HepG2 (cell line): ENCODE data around the gene COMMD1. TPM values are rescaled to one million over a fixed set of nuclear protein-coding genes. Genes with fewer than 3 reads are reported as not detected.

ENCODE experiments used
- ATAC-seq: fragments of 200-7000 bp; cut with Tn5 transposase; 3 replicates; pipeline ENCODE4 v1.9.1; 2020; ENCODE audit warnings: mild to moderate bottlenecking, moderate library complexity
- BruUV-seq: library from RNA; stranded (reverse); fragments of 400-500 nt; replicated peaks from 2 replicates; lab custom pipeline; 2021; lab: Mats Ljungman, UMichigan
- CTCF ChIA-PET: fragments of 300-600 bp; formaldehyde crosslinking; extraction: SDS; loops from one replicate; lab custom pipeline; 2021; ENCODE audit warnings: low total read pairs, inconsistent platforms, low intra/inter-chr PET ratio; lab: Yijun Ruan, JAX
- POLR2A ChIA-PET: fragments of 350-600 bp; sonication (Branson Sonifier 250); formaldehyde crosslinking; loops from one replicate; lab custom pipeline; 2020; ENCODE audit warnings: antibody characterized with exemption, inconsistent platforms; lab: Yijun Ruan, JAX
- DNase-seq: peaks from one replicate; pipeline ENCODE4 v3.0.0-alpha.2; 2015; ENCODE audit warnings: low spot score
- FAIRE-seq: peaks from 3 replicates; lab custom pipeline; 2011; peaks lifted over from hg19 to GRCh38; lab: Jason Lieb, UNC
- H2AFZ ChIP-seq: one replicate; pipeline ENCODE4 v1.6.1; 2011; ENCODE audit warnings: low read length, inconsistent platforms
- H3K27ac ChIP-seq: fragments of 300-600 bp; 3 replicates; pipeline ENCODE4 v1.8.0; 2011; ENCODE audit warnings: mixed run types, mild to moderate bottlenecking, mixed read lengths, low read length, inconsistent platforms; ENCODE audit not compliant: insufficient read depth; ENCODE audit errors: extremely low read length
- H3K27me3 ChIP-seq, 2 experiments: fragments of 200-600 bp in 1 of 2; 2 replicates in 1 of 2; 3 replicates in 1 of 2; pipeline versions ENCODE4 v1.6.0 to v1.8.0; 2011; ENCODE audit warnings: low read length in 2 of 2, mild to moderate bottlenecking in 2 of 2, moderate library complexity in 2 of 2, inconsistent platforms in 1 of 2; ENCODE audit not compliant: insufficient read depth in 2 of 2, control insufficient read depth in 1 of 2
- H3K36me3 ChIP-seq, 2 experiments: fragments of 200-600 bp in 1 of 2; replicated peaks in 1 of 2; 2 replicates in 1 of 2; 3 replicates in 1 of 2; pipeline versions ENCODE4 v1.5.1 to v1.8.0; 2011; ENCODE audit warnings: low read length in 2 of 2, inconsistent platforms in 1 of 2; ENCODE audit not compliant: insufficient read depth in 2 of 2, control insufficient read depth in 1 of 2
- H3K4me1 ChIP-seq: 2 replicates; pipeline ENCODE4 v1.5.1; 2012; ENCODE audit warnings: low read length, inconsistent platforms; ENCODE audit not compliant: insufficient read depth
- H3K4me2 ChIP-seq: 2 replicates; pipeline ENCODE4 v1.6.0; 2011; ENCODE audit warnings: low read depth, low read length, inconsistent platforms
- H3K4me3 ChIP-seq, 3 experiments: fragments of 200-600 bp in 1 of 3; sonication (generic), shearing (Covaris generic) in 1 of 3; replicated peaks in 1 of 3; 2 replicates each; pipeline ENCODE4 v1.5.1; 2011 to 2016; ENCODE audit warnings: low read length in 3 of 3, inconsistent platforms in 2 of 3, low read depth in 2 of 3, mild to moderate bottlenecking in 2 of 3, control low read depth in 1 of 3, mixed read lengths in 1 of 3; ENCODE audit not compliant: insufficient read depth in 1 of 3
- H3K79me2 ChIP-seq: one replicate; pipeline ENCODE4 v1.6.1; 2011; ENCODE audit warnings: low read length, inconsistent platforms; ENCODE audit not compliant: insufficient read depth
- H3K9ac ChIP-seq: 2 replicates; pipeline ENCODE4 v1.6.0; 2011; ENCODE audit warnings: mild to moderate bottlenecking, low read depth, low read length, inconsistent platforms; ENCODE audit not compliant: insufficient read depth
- H3K9me3 ChIP-seq: 2 replicates; pipeline ENCODE4 v1.5.1; 2012; ENCODE audit warnings: mild to moderate bottlenecking, low read length
- H4K20me1 ChIP-seq: 2 replicates; pipeline ENCODE4 v1.6.0; 2011; ENCODE audit warnings: inconsistent platforms, mild to moderate bottlenecking, low read length, moderate library complexity; ENCODE audit not compliant: insufficient read depth
- AGO1 ChIP-seq: fragments of 200-400 bp; formaldehyde crosslinking; IDR thresholded peaks from 2 replicates; pipeline ENCODE4 v1.6.1; 2017; ENCODE audit warnings: mild to moderate bottlenecking, low read depth, low read length, moderate library complexity; ENCODE audit not compliant: poor library complexity, severe bottlenecking
- DMAP1 ChIP-seq: IDR thresholded peaks from 2 replicates; pipeline ENCODE4 v1.6.1; 2016
- JARID2 ChIP-seq: sonication (generic); formaldehyde crosslinking; IDR thresholded peaks from 2 replicates; pipeline ENCODE4 v1.8.1; 2023; ENCODE audit warnings: missing genetic modification reagents, inconsistent platforms; ENCODE audit not compliant: insufficient replicate concordance
- MEF2D ChIP-seq: sonication (generic); formaldehyde crosslinking; IDR thresholded peaks from 2 replicates; pipeline ENCODE4 v1.5.1; 2020; ENCODE audit warnings: mild to moderate bottlenecking, missing genetic modification reagents
- MLLT10 ChIP-seq: sonication (generic); formaldehyde crosslinking; IDR thresholded peaks from 2 replicates; pipeline ENCODE4 v1.4.0; 2020; ENCODE audit warnings: missing genetic modification reagents
- RXRA ChIP-seq: sonication (generic); formaldehyde crosslinking; IDR thresholded peaks from 2 replicates; pipeline ENCODE4 v1.5.1; 2020; ENCODE audit warnings: missing genetic modification reagents
- ZBTB7B ChIP-seq: sonication (generic); formaldehyde crosslinking; IDR thresholded peaks from 2 replicates; pipeline ENCODE4 v1.4.0; 2020; ENCODE audit warnings: missing genetic modification reagents
- ZNF234 ChIP-seq: sonication (generic); formaldehyde crosslinking; conservative IDR thresholded peaks from 2 replicates; pipeline ENCODE4 v1.5.1; 2020; ENCODE audit warnings: mild to moderate bottlenecking, missing genetic modification reagents
- ZNF496 ChIP-seq: sonication (generic); formaldehyde crosslinking; IDR thresholded peaks from 2 replicates; pipeline ENCODE4 v1.8.1; 2023; ENCODE audit warnings: mild to moderate bottlenecking, moderate library complexity, missing genetic modification reagents; ENCODE audit not compliant: insufficient replicate concordance
- ZNF549 ChIP-seq: sonication (generic); formaldehyde crosslinking; IDR thresholded peaks from 2 replicates; pipeline ENCODE4 v1.5.0; 2020; ENCODE audit warnings: missing genetic modification reagents
- WGBS: methylation state at CpG from one replicate; pipeline ENCODE4 v1.1.6; 2017; ENCODE audit warnings: low lambda C conversion rate; 5-methylcytosine and 5-hydroxymethylcytosine counted together
- in situ Hi-C: cut with HindIII; loops from 2 replicates; pipeline ENCODE4 v1.10.0; 2017; ENCODE audit warnings: low pct_unique_long_range_greater_than_20kb; ENCODE audit not compliant: extremely low pct_ligation_motif_present
- intact Hi-C: fragments of 100-400 bp; cut with micrococcal nuclease; formaldehyde crosslinking; loops from one replicate; pipeline ENCODE4 v1.10.0; 2022; ENCODE audit not compliant: unreplicated experiment
- polyA plus RNA-seq, 8 experiments: library from polyadenylated mRNA; depleted of rRNA in 3 of 8; stranded (reverse) in 7 of 8; unstranded in 1 of 8; fragments of >200 nt; fragmentation: Illumina TruSeq in 4 of 8; extraction: Trizol in 4 of 8; gene quantifications; 2 replicates each; pipeline versions ENCODE4 v1.2.1 to v1.2.3, GENCODE V29; 2011 to 2016; ENCODE audit warnings: low read depth in 4 of 8, missing spikeins in 1 of 8, mixed read lengths in 1 of 8; ENCODE audit not compliant: insufficient read depth in 1 of 8
- total RNA-seq, 5 experiments: library from RNA; depleted of rRNA; stranded (reverse); fragments of >200 nt; fragmentation: Illumina TruSeq; extraction: Trizol; gene quantifications; 2 replicates each; pipeline ENCODE4 v1.2.3, GENCODE V29; 2016; ENCODE audit warnings: low read depth in 1 of 5
- TF ChIP-seq, protein P1 (sequence below): sonication (generic); formaldehyde crosslinking; IDR thresholded peaks from one replicate; pipeline ENCODE4 v1.5.1; 2020; ENCODE audit warnings: mild to moderate bottlenecking, missing genetic modification reagents; ENCODE audit errors: not compliant biosample characterization
- TF ChIP-seq, protein P2 (sequence below): sonication (generic); formaldehyde crosslinking; IDR thresholded peaks from 2 replicates; pipeline ENCODE4 v1.4.0; 2020; ENCODE audit warnings: low read depth, mild to moderate bottlenecking, missing genetic modification reagents
- TF ChIP-seq, protein P3 (sequence below): fragments of 450-650 bp; IDR thresholded peaks from 2 replicates; pipeline ENCODE4 v1.6.1; 2016

The COMMD1 gene
- total and polyA plus RNA-seq, 2 of the 13 experiments (the other 11 are each of a cell fraction or from before 2014, with no cell fraction given): 25.7 to 105 TPM

DNA sequence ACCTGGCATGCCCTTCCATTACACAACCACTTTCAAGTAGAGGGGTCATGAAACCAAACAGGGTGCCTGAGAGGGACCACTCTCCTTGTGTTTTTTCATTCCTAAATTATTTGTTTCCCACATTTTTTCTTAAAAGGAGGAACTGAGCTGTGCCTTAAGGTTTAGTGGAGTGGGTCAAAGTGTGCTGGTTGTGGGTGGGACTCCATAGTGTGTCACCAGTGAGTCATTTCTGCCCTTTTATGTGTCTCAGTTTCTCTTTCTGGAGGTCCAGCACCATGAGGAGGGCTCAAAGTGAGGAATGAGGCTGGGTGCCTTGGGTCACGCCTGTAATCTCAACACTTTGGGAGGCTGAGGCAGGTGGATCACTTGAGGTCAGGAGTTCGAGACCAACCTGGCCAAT, 37.8 kb downstream of the COMMD1 start:
- WGBS: 100% methylated on average over 2 of the region's 2 CpGs
- ChIA-PET CTCF (no interaction called here), POLR2A (no interaction called here)
- Histone ChIP-seq H3K4me1 (no peaks in the 10 kb centered on the region), H4K20me1 (no peaks in the 10 kb centered on the region), H3K9ac (no peak overlapping the region), H2AFZ (no peak overlapping the region), H3K36me3 (no peaks in the 10 kb centered on the region), H3K4me2 (no peak overlapping the region), H3K79me2 (no peaks in the 10 kb centered on the region), H3K27me3 (no peaks in the 10 kb centered on the region), H3K27ac (no peak overlapping the region), H3K4me3 (no peak overlapping the region), H3K9me3 (no peaks in the 10 kb centered on the region)
- intact Hi-C loops: no loop called here
- in situ Hi-C loops: no loop called here
- DNase-seq: no peak
- no TSS peak for BruUV-seq
- FAIRE-seq: no peak
- no peak for ATAC-seq
- TF ChIP-seq RXRA (CRISPR knock-in tag) (no peak), JARID2 (CRISPR knock-in tag) (no peak), MLLT10 (CRISPR knock-in tag) (no peak), AGO1 (no peak), DMAP1 (CRISPR knock-in tag) (no peak), ZNF496 (CRISPR knock-in tag) (no peak), ZNF234 (CRISPR knock-in tag) (no peak), MEF2D (CRISPR knock-in tag) (no peak), ZNF549 (CRISPR knock-in tag) (no peak), ZBTB7B (CRISPR knock-in tag) (no peak)
- TF ChIP-seq, protein P1, sequence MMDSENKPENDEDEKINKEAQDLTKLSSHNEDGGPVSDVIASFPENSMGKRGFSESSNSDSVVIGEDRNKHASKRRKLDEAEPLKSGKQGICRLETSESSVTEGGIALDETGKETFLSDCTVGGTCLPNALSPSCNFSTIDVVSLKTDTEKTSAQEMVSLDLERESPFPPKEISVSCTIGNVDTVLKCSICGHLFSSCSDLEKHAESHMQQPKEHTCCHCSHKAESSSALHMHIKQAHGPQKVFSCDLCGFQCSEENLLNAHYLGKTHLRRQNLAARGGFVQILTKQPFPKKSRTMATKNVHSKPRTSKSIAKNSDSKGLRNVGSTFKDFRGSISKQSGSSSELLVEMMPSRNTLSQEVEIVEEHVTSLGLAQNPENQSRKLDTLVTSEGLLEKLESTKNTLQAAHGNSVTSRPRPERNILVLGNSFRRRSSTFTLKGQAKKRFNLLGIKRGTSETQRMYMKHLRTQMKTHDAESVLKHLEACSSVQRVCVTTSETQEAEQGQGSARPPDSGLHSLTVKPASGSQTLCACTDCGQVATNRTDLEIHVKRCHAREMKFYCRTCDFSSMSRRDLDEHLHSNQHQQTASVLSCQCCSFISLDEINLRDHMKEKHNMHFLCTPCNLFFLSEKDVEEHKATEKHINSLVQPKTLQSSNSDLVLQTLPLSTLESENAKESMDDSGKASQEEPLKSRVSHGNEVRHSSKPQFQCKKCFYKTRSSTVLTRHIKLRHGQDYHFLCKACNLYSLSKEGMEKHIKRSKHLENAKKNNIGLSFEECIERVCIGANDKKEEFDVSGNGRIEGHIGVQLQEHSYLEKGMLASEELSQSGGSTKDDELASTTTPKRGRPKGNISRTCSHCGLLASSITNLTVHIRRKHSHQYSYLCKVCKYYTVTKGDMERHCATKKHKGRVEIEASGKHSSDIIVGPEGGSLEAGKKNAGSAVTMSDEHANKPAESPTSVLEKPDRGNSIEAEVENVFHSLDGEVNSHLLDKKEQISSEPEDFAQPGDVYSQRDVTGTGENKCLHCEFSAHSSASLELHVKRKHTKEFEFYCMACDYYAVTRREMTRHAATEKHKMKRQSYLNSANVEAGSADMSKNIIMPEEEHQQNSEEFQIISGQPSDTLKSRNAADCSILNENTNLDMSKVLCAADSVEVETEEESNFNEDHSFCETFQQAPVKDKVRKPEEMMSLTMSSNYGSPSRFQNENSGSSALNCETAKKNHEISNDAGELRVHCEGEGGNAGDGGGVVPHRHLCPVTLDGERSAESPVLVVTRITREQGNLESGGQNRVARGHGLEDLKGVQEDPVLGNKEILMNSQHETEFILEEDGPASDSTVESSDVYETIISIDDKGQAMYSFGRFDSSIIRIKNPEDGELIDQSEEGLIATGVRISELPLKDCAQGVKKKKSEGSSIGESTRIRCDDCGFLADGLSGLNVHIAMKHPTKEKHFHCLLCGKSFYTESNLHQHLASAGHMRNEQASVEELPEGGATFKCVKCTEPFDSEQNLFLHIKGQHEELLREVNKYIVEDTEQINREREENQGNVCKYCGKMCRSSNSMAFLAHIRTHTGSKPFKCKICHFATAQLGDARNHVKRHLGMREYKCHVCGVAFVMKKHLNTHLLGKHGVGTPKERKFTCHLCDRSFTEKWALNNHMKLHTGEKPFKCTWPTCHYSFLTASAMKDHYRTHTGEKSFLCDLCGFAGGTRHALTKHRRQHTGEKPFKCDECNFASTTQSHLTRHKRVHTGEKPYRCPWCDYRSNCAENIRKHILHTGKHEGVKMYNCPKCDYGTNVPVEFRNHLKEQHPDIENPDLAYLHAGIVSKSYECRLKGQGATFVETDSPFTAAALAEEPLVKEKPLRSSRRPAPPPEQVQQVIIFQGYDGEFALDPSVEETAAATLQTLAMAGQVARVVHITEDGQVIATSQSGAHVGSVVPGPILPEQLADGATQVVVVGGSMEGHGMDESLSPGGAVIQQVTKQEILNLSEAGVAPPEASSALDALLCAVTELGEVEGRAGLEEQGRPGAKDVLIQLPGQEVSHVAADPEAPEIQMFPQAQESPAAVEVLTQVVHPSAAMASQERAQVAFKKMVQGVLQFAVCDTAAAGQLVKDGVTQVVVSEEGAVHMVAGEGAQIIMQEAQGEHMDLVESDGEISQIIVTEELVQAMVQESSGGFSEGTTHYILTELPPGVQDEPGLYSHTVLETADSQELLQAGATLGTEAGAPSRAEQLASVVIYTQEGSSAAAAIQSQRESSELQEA: no peak
- TF ChIP-seq, protein P2, sequence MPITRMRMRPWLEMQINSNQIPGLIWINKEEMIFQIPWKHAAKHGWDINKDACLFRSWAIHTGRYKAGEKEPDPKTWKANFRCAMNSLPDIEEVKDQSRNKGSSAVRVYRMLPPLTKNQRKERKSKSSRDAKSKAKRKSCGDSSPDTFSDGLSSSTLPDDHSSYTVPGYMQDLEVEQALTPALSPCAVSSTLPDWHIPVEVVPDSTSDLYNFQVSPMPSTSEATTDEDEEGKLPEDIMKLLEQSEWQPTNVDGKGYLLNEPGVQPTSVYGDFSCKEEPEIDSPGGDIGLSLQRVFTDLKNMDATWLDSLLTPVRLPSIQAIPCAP (CRISPR knock-in tag): no peak
- TF ChIP-seq, protein P3, sequence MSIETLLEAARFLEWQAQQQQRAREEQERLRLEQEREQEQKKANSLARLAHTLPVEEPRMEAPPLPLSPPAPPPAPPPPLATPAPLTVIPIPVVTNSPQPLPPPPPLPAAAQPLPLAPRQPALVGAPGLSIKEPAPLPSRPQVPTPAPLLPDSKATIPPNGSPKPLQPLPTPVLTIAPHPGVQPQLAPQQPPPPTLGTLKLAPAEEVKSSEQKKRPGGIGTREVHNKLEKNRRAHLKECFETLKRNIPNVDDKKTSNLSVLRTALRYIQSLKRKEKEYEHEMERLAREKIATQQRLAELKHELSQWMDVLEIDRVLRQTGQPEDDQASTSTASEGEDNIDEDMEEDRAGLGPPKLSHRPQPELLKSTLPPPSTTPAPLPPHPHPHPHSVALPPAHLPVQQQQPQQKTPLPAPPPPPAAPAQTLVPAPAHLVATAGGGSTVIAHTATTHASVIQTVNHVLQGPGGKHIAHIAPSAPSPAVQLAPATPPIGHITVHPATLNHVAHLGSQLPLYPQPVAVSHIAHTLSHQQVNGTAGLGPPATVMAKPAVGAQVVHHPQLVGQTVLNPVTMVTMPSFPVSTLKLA: no peak
